Measurements from ENCODE around the gene SASH1.

The SASH1 gene

DNA sequence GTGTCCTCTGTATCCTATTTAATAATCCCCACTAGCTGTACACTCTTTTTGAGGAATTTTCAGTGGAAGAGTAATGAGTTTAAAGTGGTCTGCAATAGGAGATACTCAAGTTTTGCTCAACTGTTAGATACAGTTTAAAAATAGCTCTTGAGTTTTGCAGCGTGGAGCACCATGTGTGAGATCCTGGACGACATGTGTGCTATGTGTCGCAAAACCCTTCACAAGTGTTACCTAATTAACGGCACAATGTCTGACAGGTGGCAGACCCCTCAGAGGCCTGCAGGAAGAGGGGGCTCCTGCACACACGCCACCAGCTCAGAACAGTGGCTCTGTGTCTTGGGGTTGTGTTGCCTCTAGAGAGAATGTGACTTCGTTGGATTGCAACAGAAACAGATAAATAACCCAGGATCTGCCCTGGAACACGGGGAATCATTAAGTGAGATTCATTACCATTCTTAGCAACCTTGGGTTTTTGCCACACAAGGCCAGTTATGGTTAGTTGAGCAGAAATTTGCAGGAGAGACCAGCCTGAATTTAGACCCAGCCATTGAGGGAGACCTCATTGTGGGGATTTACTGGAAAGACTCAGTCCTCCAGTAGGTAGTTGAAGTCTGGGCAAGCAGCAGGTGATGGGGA, 73.8 kb downstream of the SASH1 start:
- intact Hi-C loops (cut with DNase I), result no loop called here

DNA sequence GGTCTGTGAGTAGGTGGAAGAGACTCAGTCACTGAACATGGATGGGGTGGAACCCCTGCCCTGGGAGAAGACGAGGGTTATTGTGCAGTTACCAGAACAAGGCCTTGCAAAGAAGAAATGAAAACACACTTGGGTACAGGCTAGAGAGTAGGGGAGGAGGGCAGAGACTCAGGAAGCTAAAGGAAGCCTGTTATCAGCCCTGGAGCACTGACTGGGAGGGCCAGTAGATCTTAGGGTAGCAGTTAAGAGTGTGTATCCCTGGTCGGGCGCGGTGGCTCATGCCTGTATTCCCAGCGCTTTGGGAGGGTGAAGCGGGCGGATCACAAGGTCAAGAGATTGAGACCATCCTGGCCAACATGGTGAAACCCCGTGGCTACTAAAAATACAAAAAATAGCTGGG, 74.4 kb downstream of the SASH1 start:
- intact Hi-C loops (cut with DNase I), result no loop called here
- DNase-seq, result peak in 1 of 42 donors; percentile 25

More for the DNA sequence above, 73.8 kb downstream of the SASH1 start:
- peak in 1 of 42 donors; percentile 34 for DNase-seq

DNA sequence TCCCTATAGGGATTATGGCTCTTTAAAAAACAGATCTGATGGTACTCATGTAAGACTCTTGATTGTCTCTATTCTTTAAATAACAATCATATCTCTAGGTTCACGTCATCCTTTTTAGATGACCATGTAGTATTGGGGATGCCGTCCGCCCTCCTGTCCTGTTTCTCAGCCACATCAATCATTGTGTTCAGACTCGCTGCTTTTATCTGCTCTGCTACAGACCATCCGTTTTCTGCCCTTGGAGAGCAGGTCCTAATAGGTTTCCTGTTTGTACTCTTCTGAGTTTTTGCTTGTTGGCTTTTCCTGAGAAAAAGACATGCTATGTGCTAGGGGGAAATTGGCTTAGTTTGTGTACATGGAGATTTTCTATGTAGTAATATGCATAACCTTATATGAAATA, 76.8 kb downstream of the SASH1 start:
- intact Hi-C loops (cut with DNase I), result no loop called here

DNA sequence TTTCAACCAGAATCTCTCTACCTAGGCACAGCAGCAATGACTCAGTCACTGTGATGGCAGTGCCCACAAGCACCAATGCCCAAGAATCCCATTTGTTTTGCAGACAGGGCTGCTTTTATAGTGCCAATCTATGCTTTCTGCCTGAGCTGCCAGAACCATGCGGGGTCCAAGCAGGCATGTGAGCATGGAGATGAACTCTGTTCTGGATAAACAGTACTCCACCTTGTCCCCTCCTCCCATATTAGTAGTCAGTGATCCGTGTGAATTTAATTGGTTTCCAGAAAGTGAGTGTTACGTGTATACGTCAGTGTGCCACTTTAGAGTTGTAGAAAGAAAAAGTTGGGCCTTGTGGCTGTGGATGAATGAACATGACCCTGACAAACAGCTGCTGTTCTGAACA, 79.4 kb downstream of the SASH1 start:
- intact Hi-C loops (cut with DNase I), result no loop called here
- DNase-seq, result peak in 9 of 42 donors; percentile 14 to 69 (median 45)

More for the DNA sequence above, 76.8 kb downstream of the SASH1 start:
- DNase-seq, result peak in 1 of 42 donors; percentile 22

DNA sequence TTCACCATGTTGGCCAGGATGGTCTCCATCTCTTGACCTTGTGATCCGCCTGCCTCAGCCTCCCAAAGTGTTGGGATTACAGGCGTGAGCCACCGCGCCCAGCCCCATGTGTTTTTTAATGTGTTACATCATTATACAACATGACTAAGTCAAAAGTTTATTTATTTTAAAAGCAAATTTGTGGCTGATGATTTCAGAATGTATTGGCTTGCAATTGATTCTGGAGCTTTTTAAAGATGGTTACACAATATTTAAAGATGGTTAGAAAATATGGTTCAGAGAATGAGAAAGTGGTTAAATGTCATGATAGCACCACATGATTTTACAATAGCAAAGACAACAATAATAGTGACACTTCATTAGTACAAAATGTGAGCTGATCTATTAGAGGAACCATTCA, 80.5 kb downstream of the SASH1 start:
- intact Hi-C loops (cut with DNase I), result no loop called here
- DNase-seq, result no peak

DNA sequence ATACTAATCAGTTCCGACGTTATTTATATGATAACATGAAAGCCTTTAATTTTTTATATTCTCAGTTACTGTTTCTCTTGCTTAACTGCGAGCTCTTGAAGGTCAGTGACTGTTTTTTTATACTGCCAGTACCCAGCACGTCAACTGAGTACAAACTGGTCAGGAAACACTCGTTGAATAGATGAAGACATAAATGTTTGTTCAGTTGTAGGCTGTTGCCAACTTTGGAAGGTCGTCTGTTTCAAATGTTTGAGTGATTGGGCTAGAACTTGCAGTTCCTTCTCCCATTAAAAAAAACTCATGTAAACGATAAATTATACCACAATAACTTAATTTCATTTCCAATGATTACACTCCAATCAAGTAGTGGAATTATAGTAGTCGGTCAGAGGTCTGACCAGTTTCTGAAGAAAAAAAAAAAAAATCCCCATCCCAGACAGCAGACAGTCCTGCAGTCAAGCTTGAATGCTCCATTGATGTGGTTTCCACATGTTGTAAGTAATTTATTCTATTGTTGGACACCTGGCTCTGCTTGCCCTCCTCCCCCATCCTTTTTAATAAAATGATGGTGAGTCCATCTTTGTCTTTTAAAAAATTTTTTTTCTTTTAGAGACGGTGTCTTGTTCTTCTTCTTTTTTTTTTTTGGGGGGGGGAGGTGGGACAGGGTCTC, 81.1 kb downstream of the SASH1 start:
- intact Hi-C loops (cut with DNase I), result no loop called here
- no peak for DNase-seq

DNA sequence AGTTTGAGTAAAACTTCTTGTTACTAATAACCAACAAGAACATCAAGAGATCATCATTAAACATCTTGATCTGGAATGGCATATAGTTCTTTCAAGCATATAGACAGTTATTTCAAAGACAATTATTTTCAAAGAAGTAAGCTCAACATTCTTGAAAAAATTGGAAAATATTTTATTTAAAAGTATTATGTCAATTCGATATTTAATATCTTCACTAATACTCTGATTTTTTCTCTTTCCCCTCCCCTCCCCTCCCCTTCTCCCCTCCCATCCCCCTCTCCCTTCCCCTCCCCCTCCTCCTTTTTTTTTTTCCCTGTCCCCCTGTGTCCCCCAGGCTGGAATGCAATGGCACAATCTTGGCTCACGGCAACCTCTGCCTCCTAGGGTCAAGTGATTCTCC, 82.8 kb downstream of the SASH1 start:
- intact Hi-C loops (cut with DNase I), result no loop called here
- DNase-seq, result no peak

DNA sequence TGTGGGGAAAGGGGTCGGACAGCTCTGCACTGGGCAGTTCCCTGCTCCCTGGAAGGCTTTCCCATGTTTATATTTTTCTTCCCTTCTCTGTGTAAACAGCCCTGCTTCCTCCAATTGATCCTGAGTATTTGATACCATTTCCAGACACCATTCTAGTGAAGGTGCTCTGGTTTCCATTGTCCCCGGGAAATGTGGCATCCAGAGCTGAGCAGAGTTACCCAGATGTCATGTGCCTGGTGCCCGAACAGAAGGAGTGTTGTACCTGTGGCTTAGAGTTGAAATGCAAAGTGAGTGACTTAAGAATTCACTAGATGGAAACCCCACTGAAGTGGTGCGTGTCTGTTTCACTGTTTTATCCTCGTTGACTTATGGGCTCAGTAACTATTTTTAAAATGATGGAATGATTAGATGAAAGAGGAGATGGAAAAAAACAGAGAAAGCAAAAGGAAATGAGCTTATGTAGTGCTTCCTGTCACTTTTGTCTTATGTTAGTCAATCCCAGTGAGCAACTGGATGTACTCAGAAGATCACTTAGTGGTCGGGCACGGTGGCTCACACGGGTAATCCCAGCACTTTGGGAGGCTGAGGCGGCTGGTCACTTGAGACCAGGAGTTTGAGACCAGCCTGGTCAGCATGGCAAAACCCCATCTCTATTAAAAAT, 83.8 kb downstream of the SASH1 start:
- no peak for DNase-seq
- intact Hi-C loops (cut with DNase I), result no loop called here

DNA sequence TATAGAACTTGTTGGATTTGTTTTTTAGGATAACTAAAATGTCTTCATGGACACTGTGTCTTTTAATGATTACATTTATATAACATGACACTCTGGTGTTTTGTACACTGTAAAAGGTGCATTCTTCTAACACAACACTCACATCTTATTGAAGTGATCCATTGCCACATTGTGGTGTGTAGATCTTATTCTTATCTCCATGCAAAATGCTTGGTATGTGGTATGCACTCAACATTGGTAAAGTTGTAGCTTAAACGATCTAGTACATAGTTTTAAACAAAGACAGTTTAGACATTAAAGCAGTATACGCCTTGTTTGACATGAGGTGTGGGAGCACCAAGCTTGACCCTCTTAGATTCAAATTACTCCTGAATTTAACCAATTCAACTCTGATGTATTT, 84.7 kb downstream of the SASH1 start:
- intact Hi-C loops (cut with DNase I), result no loop called here
- no peak for DNase-seq

DNA sequence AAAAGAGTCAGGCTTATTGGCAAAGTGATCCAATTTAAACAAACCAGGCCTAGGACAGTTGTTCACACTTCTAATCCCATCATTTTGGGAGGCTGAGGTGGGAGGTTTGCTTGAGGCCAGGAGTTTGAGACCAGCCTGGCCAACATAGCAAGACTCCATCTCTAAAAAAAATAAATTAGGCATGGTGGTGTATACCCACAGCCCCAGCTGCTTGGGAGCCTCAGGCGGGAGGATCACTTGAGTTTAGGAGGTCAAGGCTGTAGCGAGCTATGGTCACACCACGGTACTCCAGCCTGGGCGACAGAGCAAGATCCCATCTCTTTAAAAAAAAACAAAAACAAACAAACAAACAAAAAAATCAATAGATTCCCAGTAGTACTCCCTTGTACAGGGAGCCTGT, 86.8 kb downstream of the SASH1 start:
- DNase-seq, result no peak
- intact Hi-C loops (cut with DNase I), result no loop called here

DNA sequence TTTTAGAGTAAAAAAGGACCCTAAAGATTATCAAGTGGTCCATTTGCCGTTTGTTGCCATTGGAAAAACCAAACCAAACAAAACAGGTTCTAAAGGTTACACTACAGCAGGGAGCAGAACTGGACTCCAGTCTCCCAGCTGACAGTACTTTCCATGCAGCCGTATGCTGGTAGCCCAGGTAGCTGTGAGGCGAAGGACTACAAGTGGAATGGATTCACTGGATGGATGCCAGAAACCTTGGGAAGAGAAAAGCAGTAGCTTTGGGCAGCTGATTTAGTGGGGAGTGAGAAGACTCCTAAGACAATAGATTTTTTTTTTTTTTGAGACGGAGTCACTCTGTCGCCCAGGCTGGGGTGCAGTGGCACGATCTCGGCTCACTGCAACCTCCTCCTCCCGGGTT, 88.3 kb downstream of the SASH1 start:
- intact Hi-C loops (cut with DNase I), result no loop called here
- no peak for DNase-seq

DNA sequence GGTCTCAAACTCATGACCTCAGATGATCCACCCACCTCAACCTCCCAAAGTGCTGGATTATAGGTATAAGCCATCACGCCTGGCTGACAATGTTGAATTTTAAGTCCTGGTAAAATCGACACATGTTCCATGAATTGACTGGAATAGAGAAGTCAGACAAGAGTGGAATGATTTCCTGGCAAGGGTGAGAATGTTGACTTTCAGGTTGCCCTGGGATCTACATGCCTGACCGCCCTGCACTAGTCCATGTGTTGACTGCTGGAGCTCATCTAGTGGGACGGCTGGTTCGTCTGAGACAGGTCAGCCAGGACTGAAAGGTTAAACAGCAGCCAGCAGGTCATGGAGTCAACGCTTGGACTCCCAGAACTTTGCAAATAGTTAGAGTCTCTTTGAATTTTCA, 88.8 kb downstream of the SASH1 start:
- intact Hi-C loops (cut with DNase I), result no loop called here
- DNase-seq, result no peak

DNA sequence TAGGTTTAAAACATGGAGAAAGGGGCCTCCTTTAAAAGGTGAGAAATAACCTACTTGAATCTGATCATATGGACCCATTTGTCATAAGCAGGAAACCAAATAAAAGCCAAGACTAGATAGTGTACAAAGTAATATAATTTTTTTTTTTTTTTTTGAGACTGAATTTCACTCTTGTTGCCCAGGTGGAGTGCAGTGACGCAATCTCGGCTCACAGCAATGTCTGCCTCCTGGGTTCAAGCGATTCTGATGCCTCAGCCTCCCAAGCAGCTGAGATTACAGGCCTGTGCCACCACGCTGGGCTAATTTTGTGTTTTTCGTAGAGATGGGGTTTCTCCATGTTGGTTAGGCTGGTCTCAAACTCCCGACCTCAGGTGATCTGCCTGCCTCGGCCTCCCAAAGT, 89.2 kb downstream of the SASH1 start:
- intact Hi-C loops (cut with DNase I), result no loop called here
- no peak for DNase-seq

DNA sequence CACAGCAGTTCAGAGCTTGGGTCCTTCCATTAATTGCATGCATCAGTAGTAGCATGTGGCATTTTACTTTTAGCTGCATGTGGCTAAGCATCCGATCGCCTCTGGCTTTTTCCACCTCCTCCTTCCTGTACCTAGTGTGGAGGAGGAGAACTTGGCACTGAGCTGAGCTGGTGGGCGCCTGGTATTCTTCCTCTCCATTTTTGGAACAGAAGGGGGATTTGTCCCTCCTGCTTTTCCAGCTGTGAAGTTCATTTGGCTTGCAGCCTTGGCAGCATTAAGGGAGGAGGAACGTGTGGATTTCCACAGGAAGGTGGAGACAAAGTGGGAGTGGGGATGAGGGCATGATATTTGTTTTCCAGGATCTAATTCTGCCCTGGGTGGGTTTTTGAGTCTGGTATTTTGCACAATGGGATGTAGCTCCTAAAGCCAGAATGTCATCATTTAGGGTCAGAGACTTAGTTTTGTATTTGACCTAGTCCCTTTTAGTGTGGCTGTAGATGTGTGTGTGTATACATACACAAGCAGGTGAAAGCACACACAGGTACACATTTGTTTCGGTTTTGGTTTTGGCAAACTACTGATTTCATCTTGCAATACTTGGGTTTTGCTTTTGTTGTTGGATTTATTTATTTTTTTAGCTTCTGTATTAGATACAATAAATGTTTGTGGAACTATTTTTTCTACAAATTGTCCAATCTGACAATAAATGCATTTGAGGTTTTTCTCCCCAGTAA, 90.0 kb downstream of the SASH1 start:
- intact Hi-C loops (cut with DNase I), result no loop called here
- peak in 5 of 42 donors; percentile 11 to 36 (median 20) for DNase-seq

DNA sequence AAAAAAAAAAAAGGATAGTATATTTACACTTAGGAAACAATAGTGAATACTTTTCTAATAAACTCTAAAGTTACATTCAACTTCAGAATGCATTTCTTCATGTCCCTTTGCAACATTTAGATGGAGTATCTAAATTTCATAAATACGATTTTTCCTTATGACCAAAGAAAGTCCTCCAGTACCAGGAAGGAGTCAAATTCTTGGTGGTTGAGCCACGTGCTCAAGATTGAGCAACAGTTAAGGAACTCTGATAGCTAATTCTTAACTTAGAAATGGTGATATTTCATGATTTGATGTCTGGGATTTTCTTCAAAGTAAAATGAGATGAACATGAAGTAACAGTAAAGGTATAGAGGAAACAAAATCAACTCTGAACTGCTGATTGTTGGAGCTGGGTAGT, 92.7 kb downstream of the SASH1 start:
- intact Hi-C loops (cut with DNase I), result no loop called here
- DNase-seq, result no peak

DNA sequence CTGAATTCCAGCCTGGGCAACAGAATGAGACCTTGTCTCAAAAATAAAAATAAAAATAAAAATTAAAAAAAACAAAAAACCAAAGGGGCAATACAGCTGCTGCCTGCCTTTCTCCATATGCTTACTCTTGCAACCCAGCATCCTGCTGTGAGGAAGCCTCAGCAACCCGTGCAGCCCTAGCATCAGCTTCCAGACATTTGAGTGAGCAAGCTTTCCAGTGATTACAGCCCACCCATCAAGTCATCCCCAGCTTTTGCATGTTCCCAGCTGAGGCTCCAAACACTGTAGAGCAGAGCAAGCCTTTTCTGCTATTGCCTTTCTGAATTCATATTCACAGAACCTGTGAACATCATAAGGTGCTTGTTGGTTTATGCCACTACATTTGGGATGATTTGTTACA, 93.8 kb downstream of the SASH1 start:
- intact Hi-C loops (cut with DNase I), result no loop called here
- DNase-seq, result no peak

DNA sequence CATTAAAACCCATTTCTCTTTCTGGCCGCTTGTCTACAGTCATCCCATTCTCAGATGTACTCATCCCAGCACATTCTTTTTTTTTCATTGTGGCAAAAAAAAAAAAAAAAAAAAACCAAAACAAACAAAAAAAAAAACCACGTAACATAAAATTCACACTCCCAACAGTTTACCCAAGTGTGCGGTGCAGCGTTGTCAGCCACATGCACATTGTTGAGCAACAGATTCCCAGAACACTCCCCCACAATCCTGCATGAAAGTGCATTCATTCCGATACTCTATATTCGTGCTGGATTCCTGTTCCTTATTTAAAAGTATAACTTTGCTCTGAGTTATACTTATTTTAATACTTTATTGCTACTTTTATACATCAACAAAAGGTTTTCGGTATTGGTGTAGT, 96.0 kb downstream of the SASH1 start:
- no peak for DNase-seq
- intact Hi-C loops (cut with DNase I), result no loop called here

DNA sequence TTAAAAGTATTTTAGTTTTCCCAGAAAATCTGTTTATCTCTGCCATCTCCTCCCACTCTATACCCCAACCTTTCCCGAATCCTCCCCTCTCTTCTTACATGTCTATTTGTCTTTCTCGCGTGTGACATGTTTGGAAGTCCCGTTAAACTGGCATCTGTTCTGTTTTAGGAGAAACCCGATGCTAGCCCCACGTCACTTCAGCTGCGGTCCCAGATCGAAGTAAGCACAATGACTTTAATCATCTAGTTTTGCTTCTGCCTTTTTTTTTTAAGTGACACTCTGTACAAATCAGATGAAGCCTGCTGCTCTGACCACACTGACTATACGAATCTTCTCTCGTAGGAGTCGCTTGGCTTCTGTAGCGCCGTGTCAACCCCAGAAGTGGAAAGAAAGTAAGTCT, 97.4 kb downstream of the SASH1 start:
- intact Hi-C loops (cut with DNase I), result no loop called here
- no peak for DNase-seq

DNA sequence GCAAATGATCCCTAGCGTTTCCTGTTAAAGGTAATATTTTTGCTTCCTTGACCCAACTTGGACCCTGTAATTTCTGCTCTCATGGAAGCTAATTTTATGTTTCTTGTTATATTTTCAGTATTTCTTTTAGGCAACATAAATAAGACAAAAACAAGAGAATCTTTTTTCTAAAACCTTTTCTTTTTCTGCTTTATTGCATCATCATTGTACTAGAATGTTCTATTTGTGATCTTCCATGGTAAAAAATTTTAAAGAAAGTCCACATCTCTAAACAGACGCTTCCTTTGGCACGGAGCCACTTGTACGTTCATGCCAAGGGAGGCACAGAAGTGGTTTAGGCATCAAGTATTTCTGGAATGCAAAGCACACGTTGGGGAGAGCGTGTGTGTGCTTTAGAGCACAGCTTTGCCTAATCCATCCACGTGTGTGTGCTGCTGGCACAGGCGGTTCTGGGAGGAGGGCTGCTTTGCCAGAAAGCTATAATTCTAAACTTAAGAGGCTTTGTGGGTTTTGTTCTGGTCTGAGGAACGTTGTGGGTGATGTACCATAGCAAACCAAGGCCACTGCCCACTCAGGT, 98.3 kb downstream of the SASH1 start:
- peak in 2 of 42 donors; percentile 19 to 31 for DNase-seq
- intact Hi-C loops (cut with DNase I), result no loop called here

DNA sequence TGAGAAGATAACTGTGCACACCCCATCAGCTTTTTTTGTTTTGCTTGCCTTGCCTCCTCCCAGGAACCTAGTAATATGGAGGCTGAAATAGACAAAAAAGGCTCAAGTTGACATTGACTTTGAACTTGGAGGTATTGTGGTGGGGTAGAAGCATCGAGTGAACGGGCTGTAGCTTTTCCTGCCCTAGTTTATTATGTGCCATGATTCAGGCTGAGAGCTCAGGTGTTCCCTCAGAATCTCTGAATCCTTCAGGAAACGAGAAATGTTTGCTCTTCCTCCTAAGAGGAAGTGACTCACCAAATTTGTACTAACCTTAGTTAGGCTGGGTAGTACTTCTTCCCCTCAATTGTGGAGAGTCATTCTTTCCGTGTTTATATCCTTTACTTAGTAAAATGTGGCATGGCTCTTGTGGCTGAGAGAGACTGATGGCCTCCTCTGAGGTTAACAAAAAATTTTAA, 98.8 kb downstream of the SASH1 start:
- no peak for DNase-seq
- intact Hi-C loops (cut with DNase I), result no loop called here

All from head of caudate nucleus (tissue), 42 donors.